IMR-90 (cell line): ENCODE data around the gene DPP6. TPM values are rescaled to one million over a fixed set of nuclear protein-coding genes. Genes with fewer than 3 reads are reported as not detected.
"Not testable (repeated sequence)": the region's sequence is repeated elsewhere in the genome, so short reads cannot be mapped to it uniquely, and the experiment has no call there.

ENCODE experiments used
- ATAC-seq: fragments of 200-7000 bp; cut with Tn5 transposase; 2 replicates; pipeline ENCODE4 v1.9.1; 2020; ENCODE audit warnings: low read depth, mild to moderate bottlenecking, moderate library complexity
- BruUV-seq: library from RNA; stranded (reverse); fragments of 400-500 nt; replicated peaks from 2 replicates; lab custom pipeline; 2021; lab: Mats Ljungman, UMichigan
- CTCF ChIA-PET: fragments of 300-600 bp; formaldehyde crosslinking; extraction: SDS; loops from one replicate; lab custom pipeline; 2021; ENCODE audit warnings: antibody characterized with exemption; lab: Yijun Ruan, JAX
- POLR2A ChIA-PET: fragments of 300-600 bp; sonication (Branson Sonifier 250); formaldehyde crosslinking; loops from one replicate; lab custom pipeline; 2022; ENCODE audit warnings: antibody characterized with exemption; ENCODE audit not compliant: unreplicated experiment; lab: Charles Lee
- DNase-seq: peaks from one replicate; pipeline ENCODE4 v3.0.0; 2013
- H2AFZ ChIP-seq: replicated peaks from 2 replicates; pipeline ENCODE3; 2013; ENCODE audit warnings: low read length, mild to moderate bottlenecking; ENCODE audit not compliant: poor library complexity
- H2AK5ac ChIP-seq: 2 replicates; pipeline ENCODE4 v1.6.1; 2013; ENCODE audit warnings: low read depth, low read length, inconsistent platforms
- H2AK9ac ChIP-seq: replicated peaks from 2 replicates; pipeline ENCODE3; 2013; ENCODE audit warnings: mild to moderate bottlenecking, low read depth, low read length, moderate library complexity; ENCODE audit not compliant: poor library complexity
- H2BK120ac ChIP-seq: 2 replicates; pipeline ENCODE4 v1.6.1; 2013; ENCODE audit warnings: low read depth, low read length, inconsistent platforms
- H2BK15ac ChIP-seq: 3 replicates; pipeline ENCODE4 v1.6.1; 2013; ENCODE audit warnings: low read depth, low read length, inconsistent platforms
- H2BK20ac ChIP-seq: 2 replicates; pipeline ENCODE4 v1.6.1; 2013; ENCODE audit warnings: low read depth, mild to moderate bottlenecking, inconsistent platforms, low read length, moderate library complexity
- H2BK5ac ChIP-seq: 2 replicates; pipeline ENCODE4 v1.6.1; 2013; ENCODE audit warnings: mild to moderate bottlenecking, low read depth, low read length, inconsistent platforms; ENCODE audit not compliant: poor library complexity, severe bottlenecking
- H3K14ac ChIP-seq: replicated peaks from 2 replicates; pipeline ENCODE4 v1.6.1; 2013; ENCODE audit warnings: low read depth, low read length, inconsistent platforms
- H3K18ac ChIP-seq: 2 replicates; pipeline ENCODE4 v1.6.1; 2013; ENCODE audit warnings: low read depth, low read length, control low read depth
- H3K23ac ChIP-seq: 2 replicates; pipeline ENCODE4 v1.6.1; 2013; ENCODE audit warnings: low read depth, low read length, inconsistent platforms
- H3K27ac ChIP-seq: 2 replicates; pipeline ENCODE4 v1.5.1; 2013; ENCODE audit warnings: mild to moderate bottlenecking, control low read depth, low read length; ENCODE audit not compliant: insufficient read depth
- H3K27me3 ChIP-seq: 2 replicates; pipeline ENCODE4 v1.6.1; 2013; ENCODE audit warnings: low read length; ENCODE audit not compliant: control insufficient read depth, insufficient read depth
- H3K36me3 ChIP-seq: 2 replicates; pipeline ENCODE4 v1.6.1; 2013; ENCODE audit warnings: low read length, mixed read lengths; ENCODE audit not compliant: control insufficient read depth, insufficient read depth
- H3K4ac ChIP-seq: 2 replicates; pipeline ENCODE4 v1.6.1; 2013; ENCODE audit warnings: low read depth, low read length, inconsistent platforms
- H3K4me1 ChIP-seq: 2 replicates; pipeline ENCODE4 v1.6.1; 2013; ENCODE audit warnings: low read length, mixed read lengths; ENCODE audit not compliant: control insufficient read depth, insufficient read depth
- H3K4me2 ChIP-seq: 2 replicates; pipeline ENCODE4 v1.6.1; 2013; ENCODE audit warnings: low read depth, mild to moderate bottlenecking, control low read depth, low read length, moderate library complexity
- H3K4me3 ChIP-seq: 2 replicates; pipeline ENCODE4 v1.5.1; 2013; ENCODE audit warnings: low read depth, mild to moderate bottlenecking, control low read depth, low read length, moderate library complexity; ENCODE audit not compliant: insufficient read depth
- H3K56ac ChIP-seq: 2 replicates; pipeline ENCODE4 v1.6.1; 2013; ENCODE audit warnings: low read length, inconsistent platforms; ENCODE audit not compliant: insufficient read depth; ENCODE audit errors: extremely low read depth
- H3K79me1 ChIP-seq, 2 experiments: 2 replicates each; pipeline ENCODE4 v1.6.1; 2013; ENCODE audit warnings: low read length in 2 of 2, inconsistent platforms in 1 of 2, low read depth in 1 of 2
- H3K9ac ChIP-seq: 2 replicates; pipeline ENCODE4 v1.6.1; 2013; ENCODE audit warnings: low read depth, low read length, control low read depth
- H3K9me1 ChIP-seq: 2 replicates; pipeline ENCODE4 v1.6.1; 2013; ENCODE audit warnings: low read length, inconsistent platforms; ENCODE audit not compliant: insufficient read depth
- H3K9me3 ChIP-seq: 2 replicates; pipeline ENCODE4 v1.6.1; 2013; ENCODE audit warnings: low read length; ENCODE audit not compliant: control insufficient read depth, insufficient read depth
- H4K20me1 ChIP-seq: 2 replicates; pipeline ENCODE4 v1.6.1; 2013; ENCODE audit warnings: low read length, inconsistent platforms; ENCODE audit not compliant: insufficient read depth
- H4K5ac ChIP-seq: 2 replicates; pipeline ENCODE4 v1.6.1; 2013; ENCODE audit warnings: mild to moderate bottlenecking, low read depth, low read length, control low read depth
- H4K8ac ChIP-seq, 2 experiments: 2 replicates each; pipeline ENCODE4 v1.6.1; 2013; ENCODE audit warnings: low read depth in 2 of 2, low read length in 2 of 2, control low read depth in 1 of 2, inconsistent platforms in 1 of 2
- H4K91ac ChIP-seq: 2 replicates; pipeline ENCODE4 v1.6.1; 2013; ENCODE audit warnings: low read depth, low read length, inconsistent platforms; ENCODE audit not compliant: insufficient read depth
- WGBS, 2 experiments: methylation state at CpG; one replicate each; pipeline versions ENCODE4 v1.1.5 to v1.1.7; 2013; ENCODE audit warnings: missing lambda C conversion rate in 2 of 2; ENCODE audit not compliant: insufficient read length in 1 of 2; ENCODE audit errors: extremely low coverage in 2 of 2; 5-methylcytosine and 5-hydroxymethylcytosine counted together
- dilution Hi-C: fragments of 300-500 bp; cut with HindIII; formaldehyde crosslinking; loops from one replicate; pipeline ENCODE4 v1.14.3; 2018; ENCODE audit warnings: low sequenced_read_pairs; ENCODE audit not compliant: unreplicated experiment
- in situ Hi-C: fragments of 300-500 bp; cut with MboI; formaldehyde crosslinking; loops from 3 replicates; pipeline ENCODE4 v1.14.3; 2019; ENCODE audit warnings: low sequenced_read_pairs, inconsistent platforms, mixed read lengths
- intact Hi-C: fragments of 100-400 bp; cut with micrococcal nuclease; formaldehyde crosslinking; loops from 2 replicates; pipeline ENCODE4 v1.10.0; 2022
- polyA plus RNA-seq, 3 experiments: library from polyadenylated mRNA; depleted of rRNA; stranded (reverse); fragments of >200 nt; gene quantifications; 2 replicates each; pipeline ENCODE4 v1.2.3, GENCODE V29; 2012; ENCODE audit warnings: low replicate concordance in 1 of 3
- total RNA-seq: library from RNA; depleted of rRNA; stranded (reverse); fragments of >200 nt; gene quantifications from 2 replicates; pipeline ENCODE4 v1.2.3, GENCODE V29; 2012

The DPP6 gene
- total and polyA plus RNA-seq, 2 of the 4 experiments (the other 2 are of a cell fraction) = not detected

- H3K9ac ChIP-seq, H4K20me1 ChIP-seq, H4K5ac ChIP-seq, intact Hi-C loops, H2BK15ac ChIP-seq, H2AK9ac ChIP-seq, H3K27ac ChIP-seq, H2AK5ac ChIP-seq, in situ Hi-C loops, H3K4me3 ChIP-seq, H3K18ac ChIP-seq, dilution Hi-C loops, H3K23ac ChIP-seq, H3K4me1 ChIP-seq, H3K14ac ChIP-seq, H3K56ac ChIP-seq, H3K36me3 ChIP-seq, POLR2A ChIA-PET, H2BK120ac ChIP-seq, H3K9me1 ChIP-seq, H3K4ac ChIP-seq, H2BK20ac ChIP-seq, BruUV-seq, H2BK5ac ChIP-seq, H2AFZ ChIP-seq, H3K9me3 ChIP-seq, H4K8ac ChIP-seq, CTCF ChIA-PET, H4K91ac ChIP-seq, H3K4me2 ChIP-seq, H3K79me1 ChIP-seq, H3K27me3 ChIP-seq: not testable (repeated sequence)
- WGBS, 2 experiments = no CpG with 5 or more reads among the region's 9 CpGs
- DNase-seq = peak; percentile 20
- ATAC-seq = peak; percentile 57; the same call in 1 of the 2 replicates
These were observed 3.4 kb downstream of the DPP6 start for GRCh38 chr7:154055491-154056106.

GRCh38 chr7:154058783-154059182 lies 6.6 kb downstream of the DPP6 start:
- H3K14ac ChIP-seq, H4K5ac ChIP-seq, dilution Hi-C loops, H3K79me1 ChIP-seq, H4K8ac ChIP-seq, H3K23ac ChIP-seq, ATAC-seq, H3K36me3 ChIP-seq, H3K27me3 ChIP-seq, DNase-seq, in situ Hi-C loops, H2BK5ac ChIP-seq, H3K9me3 ChIP-seq, H4K91ac ChIP-seq, H3K56ac ChIP-seq, H4K20me1 ChIP-seq, CTCF ChIA-PET, BruUV-seq, POLR2A ChIA-PET, H3K4ac ChIP-seq, H2BK15ac ChIP-seq, H3K9ac ChIP-seq, H2AK9ac ChIP-seq, H3K27ac ChIP-seq, H3K4me1 ChIP-seq, H2BK120ac ChIP-seq, H3K18ac ChIP-seq, intact Hi-C loops, H3K4me2 ChIP-seq, H2AK5ac ChIP-seq, H2BK20ac ChIP-seq, H3K9me1 ChIP-seq, H3K4me3 ChIP-seq, H2AFZ ChIP-seq: not testable (repeated sequence)
- WGBS, 2 experiments = no CpG with 5 or more reads among the region's 14 CpGs
